ENCODE data around the gene VPS26C.
"Not testable (repeated sequence)": the region's sequence is repeated elsewhere in the genome, so short reads cannot be mapped to it uniquely, and the experiment has no call there.

VPS26C gene

GRCh38 chr21:37267269-37268185 lies at the start of gene VPS26C:
TSS of gene VPS26C (minus strand) at chr21:37267334. CDS start at chr21:37267294, 40 bp downstream.
- DNase-seq = peak; percentile 99

GRCh38 chr21:37316072-37316471 lies 48.9 kb upstream of the VPS26C start:
- DNase-seq = not testable (repeated sequence)

- no peak for DNase-seq
Observed at GRCh38 chr21:37300114-37300751, 33.1 kb upstream of the VPS26C start.

DNA sequence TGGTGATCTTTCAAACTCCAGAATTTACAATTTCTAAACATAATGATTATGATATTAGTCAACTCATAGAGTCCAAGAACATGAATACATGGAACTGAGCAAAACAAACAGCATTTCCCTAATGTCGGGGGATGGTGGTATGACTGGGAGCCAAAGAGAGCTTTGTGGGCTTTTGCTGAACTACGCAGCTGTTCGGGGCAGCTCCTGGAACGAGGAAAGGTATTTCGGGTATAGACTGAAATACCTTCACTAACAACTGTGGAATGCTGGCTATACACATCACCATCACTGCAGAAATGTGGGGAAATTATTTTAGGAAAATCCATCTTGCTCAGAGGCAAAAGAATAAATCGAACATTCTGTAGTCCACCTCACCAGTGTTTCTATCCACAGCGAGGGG lies 30.2 kb upstream of the VPS26C start:
- no peak for DNase-seq

GRCh38 chr21:37294679-37295078 lies 27.5 kb upstream of the VPS26C start:
- DNase-seq = no peak

GRCh38 chr21:37292941-37293340 lies 25.8 kb upstream of the VPS26C start:
- DNase-seq = no peak

GRCh38 chr21:37292041-37292440 lies 24.9 kb upstream of the VPS26C start:
- no peak for DNase-seq

- DNase-seq = not testable (repeated sequence)
Observed at GRCh38 chr21:37283191-37283710, 16.1 kb upstream of the VPS26C start.

GRCh38 chr21:37282602-37283001 lies 15.5 kb upstream of the VPS26C start:
- DNase-seq = peak; percentile 10

- peak; percentile 6 for DNase-seq
Observed at GRCh38 chr21:37281993-37282392, 14.9 kb upstream of the VPS26C start.

GRCh38 chr21:37281579-37281978 lies 14.4 kb upstream of the VPS26C start:
- DNase-seq = no peak

DNA sequence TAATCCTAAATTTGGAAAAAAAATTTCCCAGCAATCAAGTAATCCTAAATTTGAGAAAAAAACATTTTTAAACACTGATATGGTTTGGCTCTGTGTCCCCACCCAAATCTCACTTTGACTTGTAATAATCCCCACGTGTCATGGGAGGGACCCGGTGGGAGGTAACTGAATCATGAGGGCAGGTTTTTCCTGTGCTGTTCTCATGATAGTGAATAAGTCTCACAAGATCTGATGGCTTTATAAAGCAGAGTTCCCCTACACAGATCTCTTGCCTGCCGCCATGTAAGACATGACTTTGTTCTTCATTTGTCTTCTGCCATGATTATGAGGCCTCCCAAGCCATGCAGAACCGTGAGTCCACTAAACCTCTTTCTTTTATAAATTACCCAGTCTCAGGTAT lies 12.1 kb upstream of the VPS26C start:
- not testable (repeated sequence) for DNase-seq

DNA sequence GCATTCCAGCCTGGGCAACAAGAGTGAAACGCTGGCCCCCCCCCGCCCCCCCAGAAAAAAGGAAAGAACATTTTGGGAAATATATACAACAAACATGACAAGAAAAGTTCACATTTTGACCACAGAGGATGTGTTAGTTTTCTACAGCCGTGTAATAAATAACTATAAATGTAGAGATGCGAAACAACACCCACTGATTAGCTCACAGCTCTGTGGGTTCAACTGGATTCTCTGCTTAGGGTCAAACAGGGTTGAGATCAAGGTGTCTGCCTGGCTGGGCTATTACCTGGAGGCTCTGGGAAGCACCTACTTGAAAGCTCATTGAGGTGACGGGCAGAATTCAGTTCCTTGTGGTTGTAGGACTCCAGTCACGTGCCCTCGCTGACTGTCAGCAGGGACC lies 11.1 kb upstream of the VPS26C start:
- no peak for DNase-seq

DNA sequence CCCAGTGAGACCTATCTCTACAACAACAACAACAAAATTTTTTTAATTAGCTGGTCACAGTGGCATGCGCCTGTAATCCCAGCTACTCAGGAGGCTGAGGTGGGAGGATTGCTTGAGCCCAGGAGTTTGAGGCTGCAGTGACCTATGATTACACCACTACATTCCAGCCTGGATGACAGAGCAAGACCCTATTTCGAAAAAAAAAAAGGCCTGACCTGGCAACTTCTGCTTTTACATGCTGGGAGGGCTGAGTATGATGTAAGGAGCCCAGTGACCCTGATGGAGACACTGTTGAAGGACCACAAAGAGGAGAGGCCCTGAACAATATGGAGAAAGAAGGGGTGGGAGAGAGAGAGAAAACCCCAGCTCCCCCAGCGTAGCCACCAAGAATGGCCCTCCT lies 9.2 kb upstream of the VPS26C start:
- no peak for DNase-seq

DNA sequence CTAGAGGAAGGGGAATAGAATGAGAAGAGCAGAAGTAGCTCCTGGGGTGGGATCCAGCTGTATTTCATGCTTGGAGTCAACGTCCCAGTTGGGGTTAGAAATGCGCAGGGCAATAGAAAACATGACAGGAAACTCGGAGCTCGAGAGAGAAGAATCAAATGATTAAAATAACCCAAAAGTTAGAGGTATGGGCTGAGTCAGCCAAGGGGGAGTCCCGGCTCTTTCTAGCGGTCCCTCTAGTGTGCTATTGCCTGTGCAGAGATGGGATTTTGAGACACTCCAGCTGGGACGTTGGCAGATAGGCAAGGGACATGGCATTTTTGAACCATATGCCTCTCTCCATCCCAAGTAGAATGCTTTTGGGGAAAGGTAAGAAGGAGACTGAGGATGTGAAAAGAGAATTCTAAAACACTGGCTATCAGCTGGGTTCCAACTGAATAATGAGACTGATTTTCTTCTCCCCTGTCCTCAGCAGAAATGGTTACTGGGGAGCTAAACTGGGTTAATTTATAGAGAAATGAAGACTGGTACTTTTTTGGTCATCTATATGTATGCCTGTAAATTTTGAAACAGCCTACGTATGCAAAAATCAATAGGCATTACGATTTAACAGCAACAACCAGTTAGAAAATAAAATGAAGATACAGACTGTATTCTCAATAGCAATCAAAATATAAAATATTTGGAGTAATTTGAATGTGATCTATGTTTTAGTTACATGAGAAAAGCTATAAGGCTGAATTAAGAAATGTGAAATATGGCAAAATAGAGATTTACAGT lies 7.0 kb upstream of the VPS26C start:
- DNase-seq = no peak

DNA sequence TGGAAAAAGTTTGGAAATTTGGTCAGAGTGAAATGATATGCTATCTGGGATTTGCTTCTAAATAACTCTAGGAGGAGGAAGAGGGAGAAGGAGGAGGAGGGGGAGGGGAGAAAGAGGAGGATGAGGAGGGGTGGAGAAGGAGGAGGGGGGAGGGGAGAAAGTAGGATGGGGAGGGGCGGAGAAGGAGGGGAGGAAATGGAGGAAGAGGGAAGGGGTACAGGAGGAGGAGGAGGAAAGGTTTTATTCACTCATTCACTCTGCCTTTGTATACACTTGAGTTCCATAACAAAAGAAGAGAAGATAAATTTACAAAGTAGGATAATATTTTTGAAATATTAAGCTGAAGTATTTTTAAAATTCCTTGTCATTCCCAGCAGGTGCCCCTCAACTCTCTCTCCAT lies 6.3 kb upstream of the VPS26C start:
- no peak for DNase-seq

- DNase-seq = no peak
Observed at GRCh38 chr21:37272897-37273296, 5.8 kb upstream of the VPS26C start.

GRCh38 chr21:37270576-37271365 lies 3.6 kb upstream of the VPS26C start:
- no peak for DNase-seq

- no peak for DNase-seq
Observed at GRCh38 chr21:37269481-37269880, 2.3 kb upstream of the VPS26C start.

- no peak for DNase-seq
Observed at GRCh38 chr21:37268186-37268503, 1.0 kb upstream of the VPS26C start.

- no peak for DNase-seq
Observed at GRCh38 chr21:37266515-37267221, 466 bp downstream of the VPS26C start.

- no peak for DNase-seq
Observed at GRCh38 chr21:37264808-37265207, 2.3 kb downstream of the VPS26C start.
